ENCODE measurements around the gene EML5.

EML5 gene

GRCh38 chr14:88799522-88799921, 6.8 kb upstream of the EML5 start:
- H3K36me3 Mint-ChIP-seq (ENCODE audit: low read depth), result no peaks in the 10 kb centered on the region
- H3K27me3 Mint-ChIP-seq (ENCODE audit: low read depth), result peaks cover 22% of the 10 kb centered on the region
- H3K4me1 Mint-ChIP-seq, result no peaks in the 10 kb centered on the region
- H3K27ac Mint-ChIP-seq, result no peak overlapping the region
- no peaks in the 10 kb centered on the region for H3K9me3 Mint-ChIP-seq
- TF ChIP-seq, protein P1, sequence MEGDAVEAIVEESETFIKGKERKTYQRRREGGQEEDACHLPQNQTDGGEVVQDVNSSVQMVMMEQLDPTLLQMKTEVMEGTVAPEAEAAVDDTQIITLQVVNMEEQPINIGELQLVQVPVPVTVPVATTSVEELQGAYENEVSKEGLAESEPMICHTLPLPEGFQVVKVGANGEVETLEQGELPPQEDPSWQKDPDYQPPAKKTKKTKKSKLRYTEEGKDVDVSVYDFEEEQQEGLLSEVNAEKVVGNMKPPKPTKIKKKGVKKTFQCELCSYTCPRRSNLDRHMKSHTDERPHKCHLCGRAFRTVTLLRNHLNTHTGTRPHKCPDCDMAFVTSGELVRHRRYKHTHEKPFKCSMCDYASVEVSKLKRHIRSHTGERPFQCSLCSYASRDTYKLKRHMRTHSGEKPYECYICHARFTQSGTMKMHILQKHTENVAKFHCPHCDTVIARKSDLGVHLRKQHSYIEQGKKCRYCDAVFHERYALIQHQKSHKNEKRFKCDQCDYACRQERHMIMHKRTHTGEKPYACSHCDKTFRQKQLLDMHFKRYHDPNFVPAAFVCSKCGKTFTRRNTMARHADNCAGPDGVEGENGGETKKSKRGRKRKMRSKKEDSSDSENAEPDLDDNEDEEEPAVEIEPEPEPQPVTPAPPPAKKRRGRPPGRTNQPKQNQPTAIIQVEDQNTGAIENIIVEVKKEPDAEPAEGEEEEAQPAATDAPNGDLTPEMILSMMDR (IDR thresholded peaks at IDR 0.05; ENCODE audit: unreplicated experiment in 3 of 3), result no peak
- H3K4me3 Mint-ChIP-seq, result no peak overlapping the region

- Mint-ChIP-seq H3K4me1 (no peaks in the 10 kb centered on the region), H3K36me3 (ENCODE audit: low read depth) (no peaks in the 10 kb centered on the region), H3K27ac (no peak overlapping the region), H3K9me3 (no peaks in the 10 kb centered on the region), H3K4me3 (no peak overlapping the region), H3K27me3 (ENCODE audit: low read depth) (peaks cover 34% of the 10 kb centered on the region)
- TF ChIP-seq, protein P1 (IDR thresholded peaks at IDR 0.05; ENCODE audit: unreplicated experiment in 3 of 3), result no peak
These were observed 5.4 kb upstream of the EML5 start for GRCh38 chr14:88798156-88798555.

- Mint-ChIP-seq H3K27ac (no peak overlapping the region), H3K27me3 (ENCODE audit: low read depth) (peaks cover 61% of the 10 kb centered on the region), H3K9me3 (no peaks in the 10 kb centered on the region), H3K4me3 (peak overlapping the region; percentile 83 to 86 (median 84)), H3K36me3 (ENCODE audit: low read depth) (no peaks in the 10 kb centered on the region), H3K4me1 (no peaks in the 10 kb centered on the region)
- TF ChIP-seq, protein P1 (IDR thresholded peaks at IDR 0.05; ENCODE audit: unreplicated experiment in 3 of 3), result peak in 1 of 3 experiments; percentile 8
These were observed 489 bp upstream of the EML5 start for GRCh38 chr14:88793259-88793625.

DNA sequence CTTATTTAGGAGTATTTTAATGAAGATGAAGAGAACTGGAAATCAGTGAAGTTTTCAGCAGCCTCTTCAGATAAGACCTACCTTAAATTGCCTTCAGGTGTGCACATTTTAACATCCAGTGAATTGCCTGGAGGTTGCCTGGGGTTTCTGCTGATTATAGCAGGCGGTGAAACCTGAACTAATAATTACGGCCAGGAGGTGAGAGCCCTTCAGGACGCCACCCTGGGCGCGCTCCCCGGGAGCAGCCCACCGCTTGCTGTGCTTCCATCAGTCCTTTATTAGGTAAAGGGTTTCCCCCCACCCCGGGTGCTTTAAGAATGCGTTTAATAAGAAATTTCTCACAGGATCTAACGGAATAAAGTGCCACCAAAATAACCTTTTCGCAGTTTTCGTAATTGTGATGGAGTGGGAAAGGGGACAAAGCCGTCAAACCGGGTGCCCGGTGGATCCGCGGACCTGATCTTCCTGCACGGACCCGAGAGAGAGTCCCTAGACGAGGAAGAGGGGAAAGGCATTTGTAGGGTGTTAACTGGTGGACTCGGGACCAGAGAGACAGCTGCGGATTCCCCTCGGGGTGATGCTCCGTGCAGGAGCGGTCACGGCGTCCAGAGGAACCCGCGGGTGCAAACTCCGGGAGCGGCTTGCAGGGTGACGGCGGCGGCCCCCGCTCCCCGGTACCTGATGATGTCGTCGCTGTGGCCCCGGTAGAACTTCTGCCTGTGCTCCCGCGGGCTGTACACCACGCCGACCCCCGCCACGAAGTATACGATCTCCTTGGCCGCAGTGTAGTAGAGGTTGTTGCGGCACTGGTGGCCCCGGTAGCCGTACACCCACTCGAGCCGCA, 902 bp downstream of the EML5 start:
- Mint-ChIP-seq H3K27me3 (ENCODE audit: low read depth) (peaks cover 61% of the 10 kb centered on the region), H3K4me1 (no peaks in the 10 kb centered on the region), H3K4me3 (peak overlapping the region; percentile 76 to 81 (median 81)), H3K36me3 (ENCODE audit: low read depth) (no peaks in the 10 kb centered on the region), H3K27ac (no peak overlapping the region), H3K9me3 (no peaks in the 10 kb centered on the region)
- TF ChIP-seq, protein P1 (IDR thresholded peaks at IDR 0.05; ENCODE audit: unreplicated experiment in 3 of 3), result no peak

GRCh38 chr14:88791252-88791621, 1.5 kb downstream of the EML5 start:
- H3K9me3 Mint-ChIP-seq, result no peaks in the 10 kb centered on the region
- H3K4me3 Mint-ChIP-seq, result peak overlapping the region; percentile 76 to 81 (median 81)
- TF ChIP-seq, protein P1 (IDR thresholded peaks at IDR 0.05; ENCODE audit: unreplicated experiment in 3 of 3), result no peak
- no peaks in the 10 kb centered on the region for H3K36me3 Mint-ChIP-seq (ENCODE audit: low read depth)
- no peak overlapping the region for H3K27ac Mint-ChIP-seq
- peaks cover 61% of the 10 kb centered on the region for H3K27me3 Mint-ChIP-seq (ENCODE audit: low read depth)
- no peaks in the 10 kb centered on the region for H3K4me1 Mint-ChIP-seq

Measured in nephron (organoid).